Tibial artery (tissue), 4 donors: ENCODE results near the gene PRKCI.
"Not testable (repeated sequence)": the region's sequence is repeated elsewhere in the genome, so short reads cannot be mapped to it uniquely, and the experiment has no call there.

Source experiments
- DNase-seq, 2 donors: peaks; one replicate each; pipeline ENCODE4 v3.0.0-alpha.2; 2019
- H3K27ac ChIP-seq, 2 donors: fragments of 200-600 bp; sonication (generic) in 1 of 2; 1 replicate in 1 of 2; 2 replicates in 1 of 2; pipeline ENCODE4 v1.5.1; 2018 to 2019; ENCODE audit warnings: mild to moderate bottlenecking in 1 of 2
- H3K27me3 ChIP-seq, 2 donors: fragments of 200-600 bp; sonication (generic) in 1 of 2; one replicate each; pipeline versions ENCODE4 v1.5.1 to v1.6.0; 2016 to 2019
- H3K36me3 ChIP-seq, 3 donors: fragments of 200-600 bp; sonication (generic) in 2 of 3; one replicate each; pipeline ENCODE4 v1.5.1; 2016 to 2019; ENCODE audit warnings: mild to moderate bottlenecking in 2 of 3
- H3K4me1 ChIP-seq, 4 donors: fragments of 200-600 bp; sonication (generic) in 2 of 4; 1 replicate in 3 of 4; 2 replicates in 1 of 4; pipeline ENCODE4 v1.5.1; 2016 to 2019
- H3K4me3 ChIP-seq, 2 donors: fragments of 200-600 bp; sonication (generic) in 1 of 2; 1 replicate in 1 of 2; 2 replicates in 1 of 2; pipeline ENCODE4 v1.5.1; 2018 to 2019; ENCODE audit warnings: mild to moderate bottlenecking in 2 of 2
- H3K9me3 ChIP-seq, 3 donors: fragments of 200-600 bp; sonication (generic) in 1 of 3; one replicate each; pipeline ENCODE4 v1.5.1; 2016 to 2019
- CTCF ChIP-seq, 2 experiments: fragments of 200-600 bp in 1 of 2; fragments of 450-650 bp in 1 of 2; IDR thresholded peaks; one replicate each; pipeline ENCODE4 v1.5.1; 2017 to 2019; ENCODE audit warnings: antibody characterized with exemption in 2 of 2, mild to moderate bottlenecking in 1 of 2, moderate library complexity in 1 of 2
- intact Hi-C: fragments of 100-400 bp; cut with DNase I; formaldehyde crosslinking; loops from one replicate; pipeline ENCODE4 v1.15.0; 2023; ENCODE audit warnings: low total_unique reads

PRKCI gene

DNA sequence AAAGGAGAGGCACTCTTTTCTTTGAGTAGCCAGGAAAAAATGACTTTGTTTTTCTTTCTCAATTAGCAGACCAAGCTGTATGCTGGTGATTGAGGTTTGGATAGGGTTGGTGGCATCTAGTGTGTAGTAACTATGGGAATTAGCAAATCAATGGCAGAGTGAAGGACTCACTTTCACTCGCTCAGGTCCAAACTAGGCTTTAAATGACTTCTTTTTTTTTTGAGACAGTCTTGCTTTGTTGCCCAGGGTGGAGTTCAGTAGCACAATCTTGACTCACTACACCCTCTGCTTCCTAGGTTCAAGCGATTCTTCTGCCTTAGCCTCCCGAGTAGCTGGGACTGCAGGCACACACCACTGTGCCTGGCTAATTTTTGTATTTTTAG, 35.9 kb downstream of the PRKCI start:
- intact Hi-C loops = no loop called here
- Histone ChIP-seq H3K4me3 (no peak overlapping the region), H3K4me1 (no peaks in the 10 kb centered on the region), H3K36me3 (peaks cover 16 to 25% (median 20%) of the 10 kb centered on the region in 3 donors), H3K9me3 (peaks cover 0 to 3% (median 0%) of the 10 kb centered on the region in 3 donors), H3K27me3 (no peaks in the 10 kb centered on the region), H3K27ac (no peak overlapping the region)
- no peak for DNase-seq
- TF ChIP-seq CTCF (IDR thresholded peaks at IDR 0.05) = no peak

- DNase-seq = no peak
- intact Hi-C loops = no loop called here
- Histone ChIP-seq H3K36me3 (peaks cover 20 to 41% (median 21%) of the 10 kb centered on the region in 3 donors), H3K27me3 (no peaks in the 10 kb centered on the region), H3K27ac (no peak overlapping the region), H3K9me3 (peaks cover 0 to 3% (median 0%) of the 10 kb centered on the region in 3 donors), H3K4me1 (no peaks in the 10 kb centered on the region), H3K4me3 (no peak overlapping the region)
- no peak for TF ChIP-seq CTCF (IDR thresholded peaks at IDR 0.05)
These were observed 37.7 kb downstream of the PRKCI start for GRCh38 chr3:170259907-170260306.

GRCh38 chr3:170267793-170268192, 45.6 kb downstream of the PRKCI start:
- Histone ChIP-seq H3K27me3 (no peaks in the 10 kb centered on the region), H3K4me1 (no peaks in the 10 kb centered on the region), H3K4me3 (no peak overlapping the region), H3K27ac (no peak overlapping the region), H3K36me3 (peaks cover 35 to 56% (median 37%) of the 10 kb centered on the region in 3 donors), H3K9me3 (no peaks in the 10 kb centered on the region)
- intact Hi-C loops = no loop called here
- no peak for DNase-seq
- TF ChIP-seq CTCF (IDR thresholded peaks at IDR 0.05) = no peak

GRCh38 chr3:170269673-170270254, 47.5 kb downstream of the PRKCI start:
- DNase-seq, intact Hi-C loops, H3K9me3 ChIP-seq, H3K4me1 ChIP-seq, H3K4me3 ChIP-seq, H3K27me3 ChIP-seq, H3K27ac ChIP-seq: not testable (repeated sequence)
- peaks cover 49 to 60% (median 50%) of the 10 kb centered on the region in 3 donors for H3K36me3 ChIP-seq

GRCh38 chr3:170270282-170270881, 48.2 kb downstream of the PRKCI start:
- no peaks in the 10 kb centered on the region for H3K4me1 ChIP-seq
- H3K9me3 ChIP-seq = no peaks in the 10 kb centered on the region
- TF ChIP-seq CTCF (IDR thresholded peaks at IDR 0.05) = no peak
- no peaks in the 10 kb centered on the region for H3K27me3 ChIP-seq
- no peak overlapping the region for H3K4me3 ChIP-seq
- intact Hi-C loops = no loop called here
- no peak for DNase-seq
- no peak overlapping the region for H3K27ac ChIP-seq
- peaks cover 50 to 57% (median 55%) of the 10 kb centered on the region in 3 donors for H3K36me3 ChIP-seq

- TF ChIP-seq CTCF (IDR thresholded peaks at IDR 0.05) = no peak
- DNase-seq = no peak
- intact Hi-C loops = no loop called here
- H3K27me3 ChIP-seq = no peaks in the 10 kb centered on the region
- no peak overlapping the region for H3K4me3 ChIP-seq
- H3K9me3 ChIP-seq = no peaks in the 10 kb centered on the region
- peaks cover 42 to 72% (median 70%) of the 10 kb centered on the region in 3 donors for H3K36me3 ChIP-seq
- H3K27ac ChIP-seq = no peak overlapping the region
- peaks cover 0 to 5% (median 0%) of the 10 kb centered on the region in 4 donors for H3K4me1 ChIP-seq
These were observed 52.4 kb downstream of the PRKCI start for GRCh38 chr3:170274641-170275040.
